HG03432 (cell line): Measurements from ENCODE around the gene SCNM1.

Experiments
- ATAC-seq: cut with Tn5 transposase; IDR thresholded peaks from one replicate; pipeline ENCODE4 v1.9.1; 2021; ENCODE audit warnings: mild to moderate bottlenecking, moderate library complexity; ENCODE audit not compliant: unreplicated experiment

Gene SCNM1, protein sequence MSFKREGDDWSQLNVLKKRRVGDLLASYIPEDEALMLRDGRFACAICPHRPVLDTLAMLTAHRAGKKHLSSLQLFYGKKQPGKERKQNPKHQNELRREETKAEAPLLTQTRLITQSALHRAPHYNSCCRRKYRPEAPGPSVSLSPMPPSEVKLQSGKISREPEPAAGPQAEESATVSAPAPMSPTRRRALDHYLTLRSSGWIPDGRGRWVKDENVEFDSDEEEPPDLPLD

DNA sequence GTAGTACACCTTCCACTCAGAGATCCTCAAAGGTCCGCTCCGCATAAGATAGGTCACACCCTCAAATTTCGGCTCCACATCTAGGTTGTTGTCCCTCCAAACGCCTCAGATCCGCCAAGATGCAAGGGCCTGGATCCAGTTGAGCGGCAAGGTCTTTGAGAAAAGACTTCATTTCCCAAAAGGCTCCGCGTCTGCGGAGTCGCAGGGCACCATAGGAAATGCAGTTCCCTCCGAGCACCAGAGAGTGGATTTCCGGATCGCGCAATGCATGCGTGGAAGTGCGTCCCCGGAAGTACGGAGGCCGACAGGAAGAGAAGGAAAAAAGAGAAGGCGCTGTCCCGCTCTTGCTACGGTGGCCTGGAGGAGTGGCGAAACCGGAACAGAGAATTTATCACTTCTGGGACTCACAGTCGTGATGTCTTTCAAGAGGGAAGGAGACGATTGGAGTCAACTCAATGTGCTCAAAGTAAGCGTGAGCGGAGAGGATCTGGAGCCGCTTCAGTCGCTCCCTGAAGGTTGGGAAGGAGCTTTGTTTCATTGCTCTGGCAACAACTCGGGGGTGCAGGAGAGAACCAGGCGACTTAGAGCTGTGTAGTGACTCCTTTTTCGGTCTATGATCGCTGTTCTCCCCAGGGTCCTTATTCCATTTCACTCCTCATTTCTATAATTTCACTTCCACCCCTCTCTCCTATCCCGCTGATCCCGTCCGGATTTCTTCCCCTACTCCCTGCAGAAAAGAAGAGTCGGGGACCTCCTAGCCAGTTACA lies at the start of gene SCNM1, which contains the start of gene LYSMD1:
Gene SCNM1 (plus strand): TSS at position 407 of the 767 bp plus-strand sequence. CDS start 9 bp downstream, at position 416.
Gene LYSMD1 (minus strand): TSS at position 165 of the 767 bp plus-strand sequence. CDS start 644 bp downstream, outside the sequence.
- ATAC-seq, result peak; percentile 83

DNA sequence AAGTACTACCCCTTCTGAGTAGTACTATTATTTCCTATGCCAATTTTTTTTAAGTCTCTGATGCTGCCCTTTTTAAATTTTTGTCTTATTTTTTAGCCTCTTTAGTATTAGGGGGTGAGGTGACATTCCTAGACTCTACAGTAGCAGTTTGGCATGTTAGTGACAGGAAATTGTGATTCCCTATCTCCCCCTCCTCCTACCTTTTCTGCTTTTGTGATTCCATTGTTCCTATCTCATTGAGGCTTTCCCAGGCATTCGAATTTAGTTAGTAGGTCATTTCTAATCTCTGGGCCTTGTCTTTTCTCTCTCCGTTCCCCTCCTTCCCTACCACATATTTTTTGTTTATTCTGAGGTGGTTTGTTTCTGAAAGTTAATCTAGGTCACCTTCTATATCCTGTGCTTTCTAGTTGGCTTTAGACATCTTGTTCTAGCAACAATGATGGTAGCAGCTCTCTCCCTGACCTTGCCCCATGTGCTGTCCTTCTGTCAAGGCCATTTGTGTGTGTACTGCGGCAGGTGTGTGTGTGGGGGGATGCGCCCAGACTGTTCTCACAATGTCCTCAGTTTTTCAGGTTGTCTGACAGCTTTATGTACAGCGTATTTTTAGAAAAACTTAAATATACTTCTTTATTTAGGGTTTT lies 41.1 kb upstream of the SCNM1 start:
- no peak for ATAC-seq

DNA sequence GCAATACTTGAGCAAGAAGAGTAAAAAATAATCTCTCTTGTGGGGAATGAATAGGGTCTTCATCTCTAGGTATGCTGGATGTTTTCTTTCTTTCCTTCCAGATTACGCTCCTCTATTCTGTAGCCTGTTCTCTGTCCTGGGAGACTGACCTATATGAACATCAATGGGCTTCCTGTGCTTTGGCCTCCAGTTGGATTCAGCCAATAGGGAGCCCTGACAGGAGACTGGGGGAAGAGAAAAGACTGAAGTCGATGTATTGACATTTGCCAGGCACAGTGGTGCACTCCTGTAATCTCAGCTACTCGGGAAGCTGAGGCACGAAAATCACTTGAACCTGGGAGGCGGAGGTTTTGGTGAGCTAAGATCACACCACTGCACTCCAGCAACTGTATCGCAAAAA lies 37.1 kb upstream of the SCNM1 start:
- ATAC-seq, result no peak

DNA sequence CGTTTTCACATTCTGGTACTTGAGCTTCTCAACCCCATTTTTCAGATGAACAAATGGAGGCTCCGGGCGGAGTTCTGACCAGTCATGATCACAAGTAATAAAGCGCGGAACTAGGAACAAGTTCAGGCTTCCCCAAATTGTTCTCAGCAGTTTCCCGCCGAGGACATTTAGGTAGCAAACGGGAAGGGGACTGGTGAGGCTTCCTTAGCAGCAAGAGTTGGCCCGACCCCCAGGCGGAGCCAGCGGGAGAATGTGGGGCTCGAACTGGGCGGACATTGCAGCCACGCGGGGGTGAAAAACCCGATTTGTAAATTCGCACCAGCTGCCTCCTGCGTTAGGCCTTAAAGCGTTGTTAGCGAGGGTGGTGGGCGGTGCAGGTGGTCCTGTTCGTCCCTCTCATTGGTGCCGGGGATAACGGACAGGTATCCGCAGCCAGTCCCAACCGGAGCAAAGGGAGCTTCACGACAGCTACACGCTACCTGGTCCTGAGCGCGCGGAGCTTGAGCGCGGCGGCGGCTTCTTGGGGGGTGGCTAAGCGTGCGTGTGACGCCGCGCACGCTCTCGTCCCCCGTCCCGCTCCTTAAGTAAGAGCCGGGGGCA lies 34.9 kb upstream of the SCNM1 start:
- peak; percentile 86 for ATAC-seq

DNA sequence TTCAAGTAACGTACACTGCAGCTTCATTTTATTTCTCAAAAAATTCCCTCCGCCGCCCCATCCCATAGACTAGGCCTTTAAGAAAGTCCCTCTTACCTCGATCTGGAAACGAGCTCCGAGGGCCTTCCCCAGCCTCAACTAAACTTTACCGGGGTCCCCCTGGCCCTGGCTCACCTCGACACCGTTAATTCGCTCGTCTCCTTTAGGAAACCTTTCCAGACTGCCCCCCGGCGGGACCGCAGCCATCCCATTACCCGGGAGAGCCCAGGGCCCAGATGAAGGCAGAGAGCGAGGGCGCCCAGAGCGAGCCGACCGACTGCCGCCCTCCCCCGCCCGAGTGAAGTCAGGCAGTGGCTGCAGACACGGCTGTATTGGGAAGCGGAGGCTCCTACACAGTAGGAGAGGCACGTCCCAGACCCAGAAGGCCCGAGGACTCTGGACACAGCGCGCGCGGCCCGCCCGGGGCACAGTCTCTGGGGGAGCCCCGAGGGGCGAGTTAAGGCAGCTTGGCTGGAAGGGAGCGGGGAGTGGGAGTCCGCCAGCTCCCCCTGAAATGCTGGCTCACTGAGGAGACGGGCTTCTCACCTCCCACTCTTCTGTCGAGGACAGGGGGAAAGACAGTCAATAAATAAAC lies 34.1 kb upstream of the SCNM1 start:
- no peak for ATAC-seq

DNA sequence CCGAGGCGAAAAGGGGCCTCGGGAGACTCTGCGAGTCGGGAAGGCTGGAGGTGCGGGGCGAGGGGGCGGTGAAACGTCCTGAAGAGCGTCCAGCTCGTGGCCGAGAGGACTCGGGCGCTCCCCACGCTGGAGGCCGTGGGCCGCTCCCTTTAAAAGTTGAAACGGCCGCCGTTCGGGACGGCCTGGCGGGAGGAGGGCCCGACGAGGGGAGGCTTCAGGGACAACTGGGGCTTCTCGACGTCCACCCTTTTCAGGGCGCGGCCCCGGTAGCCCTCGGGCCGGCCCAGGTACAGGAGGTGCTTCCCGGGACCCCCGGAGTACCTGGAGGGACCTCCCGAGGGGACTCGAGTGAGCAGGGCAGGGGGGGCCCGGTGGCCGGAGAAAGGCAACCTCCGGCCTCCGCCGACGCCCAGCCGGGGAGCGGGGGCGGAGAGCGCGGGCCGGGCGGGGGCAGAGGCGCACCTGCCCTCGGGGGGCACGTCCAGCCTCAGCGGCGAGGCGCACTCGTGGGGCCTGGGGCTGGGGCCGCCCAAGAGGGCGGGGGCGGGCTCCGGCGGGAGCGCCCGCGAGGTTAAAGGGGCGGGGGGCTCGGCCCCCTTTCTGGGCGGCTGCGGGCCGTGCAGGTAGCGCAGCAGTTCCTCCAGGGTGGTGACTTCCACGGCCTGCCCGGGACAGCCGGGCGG lies 33.5 kb upstream of the SCNM1 start:
- no peak for ATAC-seq

DNA sequence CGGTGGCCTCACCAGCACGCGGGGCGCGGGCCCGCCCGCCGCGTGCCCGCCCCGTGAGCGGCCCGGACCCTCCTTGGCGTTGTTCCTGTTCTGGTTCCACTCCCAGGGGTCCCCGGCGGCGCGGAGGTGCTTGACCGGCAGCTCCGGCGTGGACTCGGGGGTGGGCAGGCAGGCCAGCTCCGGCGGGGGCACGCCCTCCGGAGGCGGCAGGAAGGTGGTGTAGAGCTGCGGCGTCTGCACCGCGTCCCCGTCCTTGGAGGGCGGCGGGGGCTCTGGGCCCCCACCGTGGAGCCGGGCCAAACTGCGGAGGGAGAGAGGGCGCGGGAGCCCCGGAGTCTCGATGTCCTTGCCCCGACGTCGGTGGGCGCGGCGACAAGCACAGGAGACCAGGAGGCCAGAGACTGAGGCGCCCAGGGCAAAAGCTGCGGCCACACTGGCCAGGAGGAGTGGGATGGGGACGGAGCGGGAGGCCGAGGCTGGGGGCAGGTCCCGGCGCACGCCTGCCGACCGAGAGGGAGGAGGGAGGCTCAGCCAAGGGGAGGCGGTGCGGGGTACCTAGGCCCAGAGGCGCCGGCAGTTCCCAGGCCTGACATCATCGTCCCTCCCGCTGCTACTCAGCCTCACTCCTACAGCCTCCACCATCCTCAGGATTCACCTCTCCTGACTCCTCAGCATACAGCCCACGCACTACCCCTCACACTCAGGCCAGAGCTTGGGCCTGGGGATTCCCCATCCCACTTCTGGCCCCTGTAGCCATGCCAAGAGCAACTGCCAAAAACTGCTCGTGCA lies 32.7 kb upstream of the SCNM1 start:
- no peak for ATAC-seq

DNA sequence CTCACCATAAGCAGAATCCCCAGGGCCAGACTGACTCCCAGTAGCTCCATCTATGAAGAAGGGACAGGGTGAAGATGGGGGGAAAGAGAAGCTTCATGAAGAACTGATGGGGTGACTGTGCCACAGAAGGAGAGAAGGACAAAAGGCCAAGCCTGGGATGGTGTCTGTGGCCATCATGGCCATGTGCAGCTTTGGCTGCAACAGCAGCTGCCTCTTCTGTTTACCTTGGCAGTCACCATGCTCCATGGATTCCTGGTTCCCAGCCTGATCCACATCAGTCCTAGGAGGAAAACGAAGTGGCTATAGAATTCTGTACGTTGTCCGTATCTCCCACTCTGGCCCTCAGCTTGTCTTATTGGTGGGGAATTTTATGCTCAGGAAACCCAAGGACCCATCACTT lies 31.5 kb upstream of the SCNM1 start:
- ATAC-seq, result no peak

DNA sequence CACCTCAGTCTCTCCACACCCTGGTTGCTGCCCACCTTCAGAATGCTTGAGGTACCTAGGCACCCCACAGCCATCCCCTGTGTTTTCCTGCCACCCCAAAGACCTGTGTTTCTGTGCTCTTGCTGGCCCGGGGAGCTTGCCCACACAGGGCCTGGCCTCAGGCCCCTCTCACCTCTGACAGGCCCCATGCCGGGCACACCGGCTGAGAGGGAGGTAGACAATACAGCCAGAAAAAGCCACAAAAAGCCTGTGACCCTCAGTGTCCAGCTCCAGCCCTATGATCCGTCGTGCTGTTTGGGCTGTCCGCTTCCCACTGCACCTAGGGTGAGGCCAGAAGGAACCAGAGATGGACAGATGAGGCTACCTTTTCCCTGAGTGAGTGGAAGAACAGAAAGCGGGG lies 31.0 kb upstream of the SCNM1 start:
- no peak for ATAC-seq

DNA sequence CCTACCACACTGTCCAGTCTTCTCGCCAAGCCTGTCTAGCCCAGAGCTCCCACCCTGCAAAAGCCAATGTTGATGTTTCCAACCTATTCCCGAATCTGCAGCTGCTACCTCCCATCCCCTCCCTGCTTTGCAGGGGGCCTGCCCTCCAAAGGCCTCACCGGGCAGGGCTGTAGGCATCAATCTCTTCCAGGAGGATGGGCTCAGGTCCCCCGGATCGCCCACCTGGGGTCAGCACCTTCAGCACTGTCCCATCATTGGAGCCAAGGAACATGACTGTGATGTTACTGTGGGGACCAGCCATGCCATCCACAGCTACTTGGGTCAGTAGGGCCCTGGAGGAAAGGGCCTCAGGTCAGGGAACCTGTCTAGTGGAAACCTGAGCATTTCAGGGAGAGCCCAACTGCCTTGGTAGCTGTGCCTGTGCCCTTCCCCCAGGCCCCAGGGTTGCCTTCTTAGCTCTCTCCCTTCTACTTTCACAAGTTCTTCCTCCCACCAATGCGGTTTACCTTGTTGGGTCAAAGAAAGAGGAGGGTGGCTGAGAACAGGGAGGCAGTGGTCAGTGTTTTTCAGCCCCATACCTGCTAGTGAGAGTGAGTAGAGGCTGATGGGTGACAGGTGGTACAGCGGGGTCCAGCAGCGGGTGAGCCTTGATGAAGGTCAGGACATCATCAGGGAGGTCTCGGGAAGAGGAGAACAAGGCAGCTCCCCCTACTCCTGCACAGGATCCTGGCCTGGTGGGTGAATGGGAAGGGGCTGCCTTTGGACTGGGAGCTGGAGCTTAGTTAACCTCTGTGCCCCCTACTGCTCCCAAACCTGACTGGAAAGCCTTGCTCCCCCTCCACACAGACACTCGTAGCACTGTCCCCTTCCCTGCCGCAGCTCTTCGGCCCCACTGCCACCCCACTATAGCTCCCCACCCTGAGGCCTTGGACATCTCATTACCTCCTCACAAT lies 30.2 kb upstream of the SCNM1 start:
- ATAC-seq, result no peak

DNA sequence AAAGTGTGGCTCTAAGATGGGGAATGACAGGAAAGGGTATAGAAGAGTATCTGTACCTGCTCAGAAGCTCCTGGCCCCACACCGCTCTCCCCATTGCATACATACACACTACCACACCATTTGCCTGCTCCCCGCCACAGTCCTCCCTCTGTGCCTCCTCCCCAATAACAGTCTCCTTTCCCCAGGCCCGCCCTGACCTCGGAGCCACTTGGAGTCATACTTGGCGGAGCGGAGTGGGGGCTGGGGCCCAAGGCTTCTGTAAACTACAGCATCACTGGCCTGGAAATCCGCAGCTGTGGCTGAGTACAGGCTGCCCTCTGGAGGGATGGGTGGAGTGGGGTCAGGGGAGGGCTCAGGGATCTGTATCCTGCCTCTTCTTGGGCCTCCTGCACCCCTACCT lies 28.2 kb upstream of the SCNM1 start:
- ATAC-seq, result no peak

DNA sequence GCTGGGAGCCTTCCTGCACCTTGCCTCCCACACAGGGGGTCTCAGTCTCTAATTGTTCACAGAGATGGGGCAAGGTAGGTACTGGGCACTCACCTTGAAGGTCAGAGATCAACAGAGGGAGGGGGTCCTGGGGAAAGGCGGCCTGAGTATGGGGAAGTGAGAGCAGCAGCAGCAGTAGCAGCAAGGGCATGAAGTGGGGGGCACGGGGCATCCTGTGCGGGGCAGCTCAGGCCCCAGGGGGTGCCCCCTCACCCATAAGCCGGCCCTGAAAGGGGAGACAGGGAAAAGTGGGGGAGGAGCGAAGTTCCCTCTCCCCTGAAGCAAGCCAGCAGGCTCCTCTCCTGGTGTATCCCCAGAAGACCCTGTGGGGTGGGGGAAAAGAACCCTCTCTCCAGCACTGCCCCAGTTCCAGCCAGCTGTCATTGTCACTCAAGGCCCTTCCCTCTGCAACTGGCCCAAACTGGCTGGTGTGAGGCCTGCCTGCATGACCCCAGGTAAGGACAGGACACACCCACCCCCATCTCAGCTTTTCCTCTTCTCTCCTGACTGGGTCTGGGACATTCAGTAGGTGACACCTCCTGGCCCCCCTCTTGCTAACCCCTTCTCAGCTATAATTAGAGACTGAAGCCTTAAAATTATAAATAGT lies 23.4 kb upstream of the SCNM1 start:
- ATAC-seq, result no peak

DNA sequence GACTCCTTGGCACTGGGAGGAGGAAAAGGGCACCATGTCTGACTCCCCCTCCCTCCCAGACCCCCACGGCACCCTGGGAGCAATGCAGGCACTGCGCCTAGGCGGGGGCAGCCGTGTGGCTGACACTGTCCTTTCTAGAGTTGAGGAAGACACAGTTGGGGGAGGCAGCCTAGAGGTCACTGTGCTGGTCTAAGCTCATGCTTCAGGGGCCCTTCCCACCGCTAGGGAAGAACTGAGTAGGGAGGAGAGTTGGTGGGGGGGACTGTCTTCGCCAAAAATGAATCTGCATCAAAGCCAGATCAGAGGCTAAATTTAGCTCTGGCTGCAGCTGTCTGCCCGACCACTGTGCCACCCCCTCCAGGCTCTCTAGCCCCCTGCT lies 22.9 kb upstream of the SCNM1 start:
- ATAC-seq, result no peak

DNA sequence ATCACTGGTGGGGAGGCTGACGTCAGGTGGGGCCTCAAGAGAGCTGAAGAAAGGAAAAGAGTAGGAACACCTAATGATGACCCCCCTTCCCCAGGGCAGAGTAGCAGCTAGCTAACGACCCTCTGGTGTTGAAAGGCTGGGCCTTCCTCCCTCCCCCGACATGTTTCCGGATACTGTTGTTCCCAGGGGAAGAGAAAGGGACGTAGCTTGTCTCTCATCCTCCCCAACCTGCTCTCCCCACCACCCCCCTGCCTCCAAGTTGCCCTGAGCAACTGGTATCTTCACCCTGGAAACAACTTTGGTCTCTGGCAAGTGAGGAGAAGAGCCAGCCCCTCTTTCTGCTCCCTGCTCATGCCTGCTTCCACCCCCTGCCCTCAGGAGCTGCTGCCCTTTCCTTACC lies 22.0 kb upstream of the SCNM1 start:
- ATAC-seq, result no peak

DNA sequence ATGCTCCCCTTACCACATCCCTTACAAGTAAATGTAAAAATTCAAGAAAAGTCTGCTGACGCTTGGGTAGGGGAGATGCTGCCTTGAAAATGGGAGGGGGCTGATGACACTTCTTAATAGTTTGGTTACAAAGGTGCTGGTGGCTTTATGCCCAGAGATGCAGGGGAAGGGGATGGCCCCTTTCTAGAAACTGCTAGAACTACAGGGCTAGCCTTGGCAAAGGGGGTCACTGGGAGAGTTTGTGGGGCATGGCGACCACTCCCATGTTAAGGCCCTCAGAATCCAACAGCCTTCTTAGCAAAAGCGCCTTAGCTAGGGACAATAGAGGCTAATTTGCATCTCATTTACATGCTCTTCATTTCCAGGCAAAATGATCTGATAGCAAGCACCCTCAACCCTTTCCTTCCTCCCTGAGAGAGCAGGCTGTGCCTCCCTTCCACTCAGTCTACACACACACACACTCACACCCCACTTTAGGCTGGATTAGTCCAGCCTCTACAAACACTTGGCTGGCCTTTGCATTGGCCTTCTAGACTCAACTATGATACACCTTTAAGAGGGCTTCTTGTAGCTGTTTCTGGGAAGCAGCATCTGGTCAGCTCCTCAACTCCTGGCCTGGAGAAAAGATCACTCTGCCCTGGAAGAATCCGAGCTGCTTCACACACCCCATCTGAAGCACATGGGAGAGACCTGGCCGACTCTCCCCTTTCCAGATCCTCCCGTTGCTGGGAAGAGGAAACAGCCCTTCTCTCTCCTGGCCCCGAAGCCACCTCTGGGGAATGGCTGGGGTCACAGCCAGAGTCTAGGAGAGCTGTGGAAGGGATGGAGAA lies 21.3 kb upstream of the SCNM1 start:
- no peak for ATAC-seq

DNA sequence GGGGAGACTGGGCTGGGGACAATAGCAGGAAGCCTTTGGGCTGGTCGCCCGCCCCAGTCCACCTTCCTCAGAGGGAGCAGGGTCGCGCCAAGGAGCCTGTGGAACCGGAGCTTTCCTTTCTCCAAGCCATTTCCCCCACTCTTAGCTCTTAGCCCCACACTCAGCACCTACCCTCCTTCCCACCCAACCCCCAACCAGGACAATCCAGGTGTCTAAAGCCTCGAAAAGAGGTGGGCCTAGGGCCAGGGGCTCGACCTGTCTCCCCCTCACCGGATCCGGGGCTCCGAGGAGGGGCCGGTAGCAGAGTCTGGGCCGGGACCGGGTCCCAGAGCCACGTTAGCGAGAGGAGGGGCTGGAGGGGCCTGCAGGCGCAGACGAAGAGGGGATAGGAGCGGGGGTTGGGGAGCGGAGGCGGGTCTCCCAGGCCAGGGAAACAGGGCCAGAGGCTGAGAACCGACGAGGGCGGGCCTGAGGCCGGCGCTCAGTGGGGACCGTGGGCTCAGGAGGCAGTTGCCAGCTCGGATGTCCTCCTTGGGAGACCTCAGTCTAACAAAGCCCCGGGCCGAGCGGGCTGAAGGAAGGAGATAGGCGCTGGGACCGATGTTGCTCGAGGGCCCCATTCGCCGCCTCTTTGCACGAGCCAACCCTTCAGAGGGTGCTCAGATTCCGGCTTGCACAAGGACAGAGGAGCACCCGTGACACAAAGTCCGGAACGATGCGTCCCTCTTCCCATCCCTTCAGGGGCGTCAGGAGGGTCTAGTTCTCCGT lies 20.5 kb upstream of the SCNM1 start:
- ATAC-seq, result no peak

DNA sequence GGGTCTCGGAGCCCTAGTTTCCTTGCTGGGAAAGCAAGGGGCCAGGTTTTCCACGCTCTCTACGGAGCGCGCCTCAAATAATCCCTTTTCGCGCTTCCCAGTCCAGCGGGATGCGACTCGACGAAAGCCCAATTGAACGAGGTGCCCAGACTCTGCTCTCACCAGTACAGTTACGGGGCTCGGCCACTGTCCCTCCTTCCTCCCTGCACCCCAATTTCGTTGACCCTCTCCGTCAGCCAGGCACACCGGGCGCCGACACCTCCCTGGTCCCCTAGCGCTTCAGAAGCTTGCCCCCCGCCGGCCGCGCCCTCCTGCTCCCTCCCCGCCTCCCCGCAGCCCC lies 19.9 kb upstream of the SCNM1 start:
- ATAC-seq, result no peak
